Measurements from ENCODE around the gene CCL13.
A peak's percentile ranks its signal among the peaks of the same experiment; 100 is the strongest.

The CCL13 gene

GRCh38 chr17:34363183-34363661, 6.9 kb downstream of the CCL13 start, which contains the start of gene CCL1:
Gene CCL1 (minus strand): TSS chr17:34363233. CDS start chr17:34363161, 72 bp downstream.
- no peak for DNase-seq (ENCODE audit: low read depth in 3 of 3)

GRCh38 chr17:34364751-34365150, 8.5 kb downstream of the CCL13 start:
- no peak for DNase-seq (ENCODE audit: low read depth in 3 of 3)

GRCh38 chr17:34365340-34365739, 9.1 kb downstream of the CCL13 start:
- DNase-seq (ENCODE audit: low read depth in 3 of 3): no peak

DNA sequence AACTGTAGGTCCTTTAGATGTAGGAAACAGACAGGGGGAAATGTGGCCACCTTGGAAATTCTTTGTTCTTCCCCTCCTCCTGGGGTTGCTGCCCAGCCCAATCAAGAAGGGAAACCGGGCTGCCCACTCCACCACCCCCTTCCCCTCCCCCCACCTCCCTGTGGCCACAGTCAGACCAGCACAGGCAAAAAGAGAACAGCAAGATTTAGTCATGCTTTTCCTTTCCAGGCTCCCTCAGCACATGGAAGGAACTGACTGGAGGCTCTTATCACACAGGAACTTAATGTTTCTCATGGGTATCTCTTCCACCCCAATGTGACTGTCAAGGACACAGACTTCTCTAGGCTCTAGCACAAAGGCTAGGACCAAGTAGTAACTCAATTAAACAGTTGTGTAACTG, 9.7 kb downstream of the CCL13 start:
- DNase-seq (ENCODE audit: low read depth in 3 of 3): no peak

DNA sequence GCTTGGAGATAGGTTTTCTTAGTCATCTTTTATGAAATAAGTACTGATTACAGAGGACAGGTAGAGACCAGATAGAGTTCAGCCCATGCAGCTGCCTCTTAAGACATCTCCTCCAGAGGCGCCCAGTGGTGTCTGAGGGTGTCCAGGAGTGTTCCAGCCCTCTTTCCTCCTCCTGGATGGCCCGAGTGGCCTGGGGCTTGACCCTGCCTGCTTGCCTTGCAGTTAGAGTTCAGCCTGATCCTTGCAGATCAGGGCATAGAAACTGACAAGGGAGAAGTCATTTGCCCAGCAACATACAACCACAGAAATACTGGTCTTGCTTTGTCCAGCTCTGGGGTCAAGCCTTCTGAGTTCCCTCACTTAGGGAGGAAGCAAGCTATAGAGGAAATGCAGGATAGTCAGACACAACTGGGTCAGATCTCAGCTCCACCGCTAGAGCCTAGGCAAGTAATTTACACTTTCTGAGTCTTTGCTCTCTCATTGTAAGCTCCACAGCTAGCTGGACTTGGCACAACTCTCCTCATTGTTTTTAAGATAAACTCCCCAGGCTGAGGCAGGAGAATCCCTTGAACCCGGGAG, 10.3 kb downstream of the CCL13 start:
- DNase-seq (ENCODE audit: low read depth in 3 of 3): no peak

DNA sequence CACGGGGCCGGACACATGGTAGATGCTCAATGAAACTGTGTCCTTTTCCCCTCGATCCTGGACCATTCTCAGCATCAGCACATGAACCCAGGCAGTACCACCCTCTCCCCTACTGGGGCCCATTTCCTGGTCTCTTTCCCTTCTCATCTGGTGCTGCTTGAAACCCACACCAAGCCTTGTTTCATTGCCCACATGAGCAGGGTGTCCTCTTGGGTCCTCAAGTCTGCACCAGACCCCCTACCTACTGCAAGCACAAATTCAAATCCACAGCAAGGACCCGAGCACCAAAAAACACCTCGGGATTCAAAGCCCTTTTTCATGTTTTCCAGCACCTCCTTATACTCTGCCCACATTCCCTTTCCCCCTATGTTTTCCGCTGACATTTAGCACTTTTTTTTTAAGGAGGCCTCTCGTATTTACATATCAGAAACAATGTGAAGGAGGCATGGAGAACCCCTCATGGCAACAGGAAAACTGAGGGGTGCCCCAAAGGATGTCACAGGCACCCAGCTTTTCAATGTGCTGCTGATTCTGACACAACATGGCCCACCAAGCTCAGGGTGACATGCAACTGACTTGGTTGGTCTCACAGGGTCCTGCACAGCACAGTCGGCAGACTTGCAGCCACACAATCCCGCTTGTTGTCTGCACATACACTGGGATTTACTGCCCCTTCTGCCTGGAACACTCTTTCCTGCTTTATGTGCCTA, 11.4 kb downstream of the CCL13 start:
- DNase-seq (ENCODE audit: low read depth in 3 of 3): no peak

DNA sequence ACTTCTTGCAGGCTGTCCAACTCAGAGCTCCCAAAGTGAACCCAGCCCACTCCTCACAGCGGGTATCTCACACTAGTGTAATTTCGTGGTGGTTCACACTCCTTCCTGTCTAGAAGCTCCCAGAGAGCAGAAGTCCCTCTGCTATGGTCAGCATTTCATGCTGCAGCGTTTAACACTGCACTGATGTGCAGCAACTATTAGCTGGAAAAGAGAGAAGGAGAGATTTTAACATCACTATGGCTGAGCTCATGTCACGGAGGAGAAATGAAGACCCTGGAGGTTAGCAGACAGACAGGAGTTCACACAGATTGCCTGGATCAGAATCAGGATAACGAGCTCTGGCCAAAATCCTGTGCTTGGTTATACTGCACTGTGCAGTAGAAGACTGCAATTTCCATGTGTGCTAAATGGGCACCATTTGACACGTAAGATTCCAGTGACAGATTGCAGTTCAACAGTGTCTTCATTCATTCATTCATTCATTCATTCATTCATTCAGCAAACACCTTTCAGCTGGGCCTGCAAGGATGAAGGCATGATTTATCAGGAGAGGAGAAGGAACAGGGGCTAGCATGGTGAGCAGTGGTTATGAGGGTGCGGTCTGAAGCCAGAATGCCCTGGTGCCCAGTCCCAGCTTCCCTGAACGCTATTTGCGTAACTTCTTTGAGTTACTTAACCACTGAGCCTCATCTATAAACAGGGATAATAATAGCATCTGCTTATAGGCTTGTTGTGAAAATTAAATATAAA, 12.1 kb downstream of the CCL13 start:
- no peak for DNase-seq (ENCODE audit: low read depth in 3 of 3)

DNA sequence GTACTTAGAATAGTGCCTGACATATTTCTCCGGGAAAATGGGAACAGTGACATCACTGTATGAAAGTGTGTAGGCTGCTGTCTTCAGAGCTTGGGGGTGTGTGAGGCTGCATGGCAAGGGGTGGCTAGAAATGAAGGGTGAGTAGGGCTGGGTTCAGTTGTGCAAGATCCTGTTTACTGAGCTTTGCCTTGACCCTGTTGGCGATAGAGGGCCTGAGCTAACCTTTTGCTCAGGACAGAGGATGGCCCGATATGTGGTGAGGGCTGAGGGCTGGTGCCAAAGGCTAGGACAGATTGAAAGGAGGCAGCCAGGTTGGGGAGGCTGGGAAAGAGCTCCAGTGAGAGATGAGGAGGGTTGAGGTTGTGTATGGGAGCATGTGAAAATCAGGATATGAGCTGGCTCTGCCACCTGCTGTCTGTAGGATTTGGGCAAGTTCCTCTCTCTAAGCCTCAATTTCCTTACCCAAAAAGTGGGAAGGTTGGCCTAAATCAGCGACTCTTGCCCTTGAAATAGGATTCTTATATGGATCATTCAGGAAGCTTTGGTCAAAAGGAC, 12.7 kb downstream of the CCL13 start:
- no peak for DNase-seq (ENCODE audit: low read depth in 3 of 3)

DNA sequence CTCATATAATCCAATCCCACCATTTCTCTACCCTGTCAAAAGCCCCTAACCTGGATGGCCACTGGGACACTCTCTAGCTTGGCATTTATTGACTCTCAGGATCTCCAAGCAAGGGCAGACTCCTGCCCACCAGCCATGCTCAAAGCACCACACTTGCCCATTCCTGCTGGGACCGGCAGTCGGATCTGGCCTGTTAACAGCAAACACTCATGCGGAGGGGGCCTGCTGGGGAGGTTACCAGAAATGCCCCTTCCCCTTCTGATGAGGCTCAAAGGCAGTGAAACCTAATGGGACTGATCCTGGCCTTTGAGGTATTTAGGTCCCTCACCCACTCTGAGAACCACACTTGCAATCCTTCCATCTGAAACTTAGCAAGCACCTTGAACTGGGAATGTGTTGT, 13.3 kb downstream of the CCL13 start:
- DNase-seq (ENCODE audit: low read depth in 3 of 3): no peak

DNA sequence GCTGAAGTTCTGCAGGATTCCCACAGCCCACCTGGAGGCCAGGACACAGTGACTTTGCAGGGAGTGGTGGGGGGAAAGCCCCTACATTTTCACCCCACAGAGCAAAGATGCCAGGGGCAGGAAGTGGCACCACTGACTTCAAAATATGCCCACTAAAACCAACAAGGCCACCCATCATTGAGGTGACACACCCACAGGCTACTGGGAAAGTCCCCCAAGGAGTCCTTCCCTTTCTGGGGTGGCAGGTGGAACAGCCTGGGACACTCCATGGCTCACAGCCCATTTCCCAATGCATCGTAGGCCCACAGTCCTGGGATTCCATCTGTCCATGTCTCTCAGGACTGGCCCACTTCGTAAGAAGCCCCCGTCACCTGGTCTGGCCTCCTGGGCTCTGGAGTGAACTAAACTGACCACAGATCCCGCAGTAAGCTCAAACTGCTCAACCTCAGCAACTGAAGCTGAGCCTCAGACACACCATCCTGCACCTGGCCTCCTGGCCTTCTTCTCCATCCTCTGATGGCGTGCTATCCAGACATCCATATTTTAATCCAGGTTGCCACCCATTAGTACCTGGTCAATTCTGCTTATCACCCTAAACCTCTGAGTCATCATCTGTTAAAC, 14.2 kb downstream of the CCL13 start:
- DNase-seq (ENCODE audit: low read depth in 3 of 3): no peak

DNA sequence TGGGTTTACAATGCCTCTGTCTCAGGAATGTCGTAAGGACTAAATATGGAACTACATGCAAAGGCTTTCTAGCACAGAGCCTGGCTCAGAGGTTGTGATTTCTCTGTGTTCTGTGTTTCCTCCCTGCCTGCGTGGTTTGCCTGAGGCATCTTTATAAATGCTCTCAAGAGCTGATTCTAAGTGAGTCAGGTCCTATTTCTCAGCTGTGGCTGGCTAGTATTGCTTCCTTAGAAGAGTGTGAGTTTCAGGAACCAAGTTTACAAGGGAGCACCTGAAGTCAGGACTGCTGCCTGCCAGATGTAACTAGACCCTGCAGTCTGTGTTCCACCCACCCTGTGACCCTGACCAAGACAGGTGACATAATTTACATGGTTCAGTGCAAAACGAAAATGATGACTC, 14.7 kb downstream of the CCL13 start:
- DNase-seq (ENCODE audit: low read depth in 3 of 3): no peak

DNA sequence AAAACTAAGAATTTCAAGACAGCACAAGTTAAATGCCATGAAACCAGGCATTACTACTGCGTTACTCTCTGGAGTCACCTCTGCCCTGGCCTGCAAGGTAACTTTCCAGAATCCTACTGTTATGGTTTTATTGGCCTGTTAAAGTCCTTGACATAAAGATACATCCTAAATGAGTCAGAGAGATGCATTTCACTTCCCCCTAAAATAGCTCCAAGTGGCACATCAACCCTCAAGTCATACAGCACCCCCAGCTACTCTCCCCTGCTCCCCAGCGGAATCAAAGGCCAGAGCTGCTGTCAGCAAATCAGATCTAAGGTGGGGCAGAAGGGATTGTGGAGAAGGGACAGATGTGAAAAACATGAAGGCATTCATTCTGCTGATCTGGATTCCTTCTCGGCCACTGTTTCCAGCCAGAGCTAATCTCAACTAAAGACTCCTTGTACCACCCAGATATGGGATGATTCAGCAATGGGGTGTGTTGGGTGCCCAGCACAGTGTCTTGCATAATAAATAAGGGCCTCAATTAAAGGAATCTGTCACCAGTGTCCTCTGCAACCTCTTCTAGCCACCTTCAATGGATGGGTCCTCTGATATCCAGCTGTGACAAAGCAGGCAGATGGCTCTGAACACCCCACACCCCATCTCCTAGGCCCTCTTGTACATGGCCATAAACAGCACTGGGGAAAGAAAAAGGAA, 15.3 kb downstream of the CCL13 start:
- no peak for DNase-seq (ENCODE audit: low read depth in 3 of 3)

- DNase-seq (ENCODE audit: low read depth in 3 of 3): no peak
These were observed 18.2 kb downstream of the CCL13 start for GRCh38 chr17:34374457-34374856.

- DNase-seq (ENCODE audit: low read depth in 3 of 3): no peak
These were observed 19.2 kb downstream of the CCL13 start for GRCh38 chr17:34375426-34375997.

DNA sequence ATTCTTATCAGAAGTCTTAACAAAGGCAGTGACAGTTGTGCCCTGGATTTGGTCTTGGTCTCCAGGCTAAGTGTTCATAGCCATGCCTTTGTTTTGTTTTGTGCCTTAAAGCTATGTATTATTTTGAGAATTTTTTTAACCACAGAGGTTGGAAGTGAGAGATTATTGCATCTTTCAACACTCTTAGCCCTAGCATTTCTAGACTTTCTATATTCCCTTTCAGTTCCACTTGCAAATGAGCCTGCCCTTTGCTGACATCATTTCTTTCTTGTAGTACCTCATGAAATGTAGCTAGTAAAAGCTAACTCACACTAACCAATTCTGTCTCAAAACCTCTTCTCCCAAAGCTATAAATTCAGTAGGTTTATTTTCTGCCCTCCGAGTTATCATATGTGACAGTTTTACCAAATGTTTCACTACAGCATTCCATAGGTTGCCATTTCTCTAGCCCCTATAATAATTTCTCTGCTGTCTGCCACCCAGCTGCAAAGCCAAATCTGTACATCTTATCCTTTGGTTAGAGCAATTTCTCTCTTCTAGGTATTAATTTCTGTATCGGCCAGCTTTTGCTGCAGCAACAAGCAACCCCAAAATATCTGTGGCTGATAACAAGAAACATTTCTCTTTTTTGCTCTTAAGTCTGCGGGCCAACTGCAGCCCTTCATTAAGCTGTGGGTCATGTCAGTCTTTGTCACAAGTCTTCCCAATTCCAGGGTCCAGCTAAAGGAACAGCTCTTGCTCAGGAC, 21.0 kb downstream of the CCL13 start:
- no peak for DNase-seq (ENCODE audit: low read depth in 3 of 3)

- DNase-seq (ENCODE audit: low read depth in 3 of 3): peak in 1 of 3 donors; percentile 9
These were observed 22.4 kb downstream of the CCL13 start for GRCh38 chr17:34378664-34379101.

DNA sequence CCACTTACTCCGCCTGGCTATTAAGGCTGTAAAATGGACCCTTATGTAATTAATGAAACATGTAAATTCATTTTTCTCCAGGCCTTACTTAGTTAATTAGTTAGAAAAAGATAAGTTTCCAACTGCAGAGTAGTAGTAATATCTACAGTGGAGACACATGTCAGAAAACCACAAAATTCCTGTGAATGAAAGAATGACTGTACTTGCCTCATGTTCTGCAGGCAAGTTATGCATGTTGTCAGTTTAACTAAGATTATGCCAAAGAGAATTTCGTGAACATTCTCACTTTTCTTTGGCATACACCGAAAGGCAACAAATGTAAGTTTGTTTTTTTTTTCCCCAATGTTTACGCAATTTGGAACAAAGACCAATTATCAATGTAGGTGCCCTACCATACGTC, 23.6 kb downstream of the CCL13 start:
- no peak for DNase-seq (ENCODE audit: low read depth in 3 of 3)

GRCh38 chr17:34382621-34383124, 26.4 kb downstream of the CCL13 start:
- DNase-seq (ENCODE audit: low read depth in 3 of 3): peak in 2 of 3 donors; percentile 15 to 52

DNA sequence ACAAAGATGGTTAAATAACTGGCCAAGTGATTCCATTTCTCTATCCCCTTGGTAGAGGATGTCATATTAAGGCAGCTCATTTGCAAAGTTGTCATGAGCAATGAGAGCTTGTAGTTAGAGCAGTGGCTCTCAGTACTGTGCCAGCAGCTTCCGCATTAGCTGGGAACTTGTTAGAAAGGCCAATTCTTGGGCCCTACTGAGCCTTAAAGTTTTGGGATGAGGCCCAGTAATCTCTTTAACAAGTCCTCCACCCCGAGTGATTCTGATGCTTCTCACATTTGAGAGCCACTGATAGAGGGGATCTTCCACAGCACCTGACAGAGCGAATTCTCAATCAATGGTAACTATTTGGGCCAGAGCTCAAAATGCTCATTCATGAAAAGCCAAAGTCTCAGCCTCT, 26.9 kb downstream of the CCL13 start:
- no peak for DNase-seq (ENCODE audit: low read depth in 3 of 3)

GRCh38 chr17:34384271-34384670, 28.0 kb downstream of the CCL13 start:
- DNase-seq (ENCODE audit: low read depth in 3 of 3): no peak

All from stimulated activated CD4-positive, alpha-beta T cell treated with anti-CD3 and anti-CD28 coated beads, TNF-alpha, amount 100 ng/mL, for 48 hours (primary cell).